HG02943 (cell line): ENCODE results near the gene SEMA6A.

Experiments used
- ATAC-seq: cut with Tn5 transposase; IDR thresholded peaks from one replicate; pipeline ENCODE4 v1.9.1; 2021; ENCODE audit warnings: mild to moderate bottlenecking, low read depth, moderate library complexity; ENCODE audit not compliant: unreplicated experiment

SEMA6A gene

DNA sequence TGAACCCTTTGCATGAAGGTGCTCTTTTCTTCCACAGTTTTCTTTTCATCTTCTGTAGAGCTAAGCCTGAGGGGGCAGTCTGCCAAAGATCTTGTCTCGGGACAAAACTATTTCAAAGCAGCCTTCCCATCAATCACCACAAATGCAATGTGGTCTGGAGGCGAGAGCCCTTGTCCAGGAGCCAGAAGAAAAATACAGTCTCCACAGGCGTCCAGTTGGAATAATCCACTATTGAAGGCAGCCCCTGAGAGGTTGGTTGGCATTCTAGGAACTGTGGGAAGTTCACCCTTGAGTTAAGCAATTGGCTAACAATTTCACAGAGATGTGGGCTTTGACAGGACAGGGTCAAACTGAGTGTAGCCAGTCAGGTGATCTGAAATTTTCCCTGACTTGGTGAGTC, 72.0 kb downstream of the SEMA6A start:
- ATAC-seq: no peak

DNA sequence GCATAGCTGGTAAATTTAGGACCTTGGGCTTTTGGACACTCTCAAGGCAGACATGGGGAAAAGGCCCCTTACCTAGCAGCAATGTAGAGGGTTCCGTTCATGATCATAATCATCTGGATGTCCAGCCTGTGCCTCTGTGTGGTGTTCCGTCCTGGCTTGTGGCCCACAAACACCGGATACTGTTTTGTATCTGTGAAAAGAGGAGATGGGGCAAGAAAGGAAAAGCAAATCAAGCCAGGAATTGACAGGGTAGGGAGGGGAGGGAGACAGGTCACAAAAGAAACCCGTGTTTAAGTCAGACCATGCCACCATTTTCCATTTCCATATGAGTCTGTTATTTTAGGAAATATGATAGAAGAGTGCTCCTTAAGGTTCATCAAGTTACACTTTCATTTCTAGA, 72.5 kb downstream of the SEMA6A start:
- ATAC-seq: no peak

DNA sequence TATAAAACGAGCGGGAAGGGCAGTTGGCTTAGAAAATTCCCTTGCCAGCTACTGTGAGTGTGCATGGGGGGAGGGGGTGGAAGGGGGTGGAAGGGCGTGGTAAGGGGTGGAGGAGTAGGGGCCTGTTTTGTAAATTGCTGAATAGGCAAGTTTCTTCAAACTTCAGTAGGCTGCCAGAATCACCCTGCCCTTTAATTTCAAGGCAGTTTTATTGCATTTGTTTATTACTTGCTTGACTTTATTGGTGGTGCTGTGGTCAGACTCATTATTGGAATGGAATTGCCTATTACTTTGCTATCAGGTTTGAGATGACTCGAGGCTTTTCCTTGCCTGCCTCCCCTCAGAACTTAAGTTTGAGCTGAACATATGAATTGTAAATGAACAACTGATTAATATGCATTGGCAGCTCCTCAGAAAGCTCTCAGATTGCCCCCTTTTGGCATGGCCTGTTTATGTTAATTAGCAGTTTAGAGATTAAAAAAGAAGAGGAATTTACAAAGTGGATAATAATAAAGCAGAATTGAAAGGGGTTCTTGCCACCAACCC, 76.0 kb downstream of the SEMA6A start:
- ATAC-seq: no peak

DNA sequence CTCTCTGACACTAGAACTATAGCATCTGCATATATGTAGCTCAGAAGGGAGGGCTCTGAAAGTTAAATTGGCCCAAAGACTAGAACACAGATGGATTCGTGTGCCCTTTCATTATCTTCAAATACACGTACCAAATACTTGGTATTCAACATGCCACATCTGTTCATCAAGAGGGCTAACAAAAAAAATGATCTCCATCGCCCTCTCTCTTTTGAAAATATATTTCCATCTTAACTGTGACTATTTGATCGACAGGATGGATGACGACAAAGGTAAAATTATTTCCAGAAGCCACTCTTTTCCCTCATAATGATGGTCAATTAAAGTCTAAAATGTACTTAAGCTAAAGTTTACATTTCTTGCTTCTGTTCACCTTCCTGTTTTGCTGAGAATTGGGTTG, 77.0 kb downstream of the SEMA6A start:
- ATAC-seq: no peak

DNA sequence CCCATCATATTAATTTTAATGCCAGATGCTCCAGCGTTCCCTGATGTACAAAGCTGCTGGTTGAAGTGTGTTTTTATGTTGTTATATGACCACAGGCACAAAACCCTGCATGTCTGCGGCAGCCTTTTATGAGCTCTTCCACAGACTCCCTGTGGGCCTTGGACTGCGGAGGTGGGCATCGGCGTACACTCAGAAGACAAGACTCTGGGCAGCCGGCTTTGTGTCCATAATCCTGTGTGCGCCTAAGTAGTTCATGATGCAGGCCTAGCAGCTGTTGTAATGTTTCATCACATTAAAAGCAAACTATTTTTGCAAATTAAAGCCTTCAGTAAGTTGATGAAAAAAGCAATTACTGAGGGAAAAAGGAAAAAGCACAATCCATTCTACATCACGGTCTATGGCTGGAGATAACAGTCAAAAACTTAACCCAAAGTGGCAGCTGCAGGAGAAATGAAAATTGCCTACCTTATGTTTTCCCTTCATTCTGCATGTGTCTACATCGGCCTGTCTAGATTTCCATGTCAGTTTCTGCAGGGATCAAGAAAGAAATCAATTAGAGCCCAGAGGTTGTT, 78.8 kb downstream of the SEMA6A start:
- ATAC-seq: no peak

DNA sequence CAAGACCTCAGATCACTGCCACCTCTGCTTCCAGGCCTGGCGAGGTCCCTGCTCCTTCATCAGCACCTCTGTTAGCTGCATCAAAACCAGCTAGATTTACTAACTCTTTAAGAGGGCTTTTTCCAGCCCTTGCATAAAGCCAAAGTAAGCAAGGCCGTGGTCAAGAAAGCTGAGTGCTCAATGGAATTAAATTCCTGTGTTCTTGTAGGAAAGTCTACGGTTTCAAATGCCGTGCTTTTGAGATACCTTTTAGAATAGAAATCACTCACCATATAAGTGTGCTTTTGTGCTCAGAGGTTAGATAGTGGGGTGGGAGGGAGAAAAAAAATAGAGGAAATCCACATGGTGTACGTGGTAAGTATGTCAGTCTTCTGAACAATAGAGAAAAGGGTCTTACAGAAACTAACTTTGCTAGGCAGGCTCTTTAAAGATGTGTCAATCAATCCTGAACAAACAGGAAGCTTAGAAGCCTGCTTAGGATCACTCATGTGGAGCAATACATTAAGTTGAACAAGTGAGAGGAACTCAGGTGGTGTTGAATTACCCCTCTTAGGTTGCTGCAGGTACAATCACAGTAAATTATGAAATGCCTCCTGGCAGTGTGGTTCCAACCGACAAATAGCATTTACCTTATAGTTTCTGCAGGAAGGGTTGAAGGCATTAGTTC, 79.7 kb downstream of the SEMA6A start:
- no peak for ATAC-seq

DNA sequence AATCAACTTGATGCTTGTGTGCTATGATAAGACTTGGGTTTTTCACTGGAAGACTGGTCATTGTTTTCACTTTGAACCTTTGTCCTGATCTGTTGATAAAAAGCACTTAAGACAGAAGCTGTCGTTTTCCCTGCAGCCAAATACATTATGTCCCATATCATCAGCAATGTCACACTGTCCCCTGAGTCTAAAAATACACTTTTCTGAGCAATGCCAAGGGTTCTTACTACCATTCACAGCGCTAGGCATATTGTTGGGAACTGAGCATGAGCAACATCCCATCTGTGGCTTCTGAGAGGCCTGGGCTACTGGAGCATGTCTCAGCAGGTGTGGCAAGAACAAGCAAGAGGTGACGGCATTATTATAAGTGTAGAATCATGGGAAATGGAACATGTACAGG, 81.8 kb downstream of the SEMA6A start:
- no peak for ATAC-seq

DNA sequence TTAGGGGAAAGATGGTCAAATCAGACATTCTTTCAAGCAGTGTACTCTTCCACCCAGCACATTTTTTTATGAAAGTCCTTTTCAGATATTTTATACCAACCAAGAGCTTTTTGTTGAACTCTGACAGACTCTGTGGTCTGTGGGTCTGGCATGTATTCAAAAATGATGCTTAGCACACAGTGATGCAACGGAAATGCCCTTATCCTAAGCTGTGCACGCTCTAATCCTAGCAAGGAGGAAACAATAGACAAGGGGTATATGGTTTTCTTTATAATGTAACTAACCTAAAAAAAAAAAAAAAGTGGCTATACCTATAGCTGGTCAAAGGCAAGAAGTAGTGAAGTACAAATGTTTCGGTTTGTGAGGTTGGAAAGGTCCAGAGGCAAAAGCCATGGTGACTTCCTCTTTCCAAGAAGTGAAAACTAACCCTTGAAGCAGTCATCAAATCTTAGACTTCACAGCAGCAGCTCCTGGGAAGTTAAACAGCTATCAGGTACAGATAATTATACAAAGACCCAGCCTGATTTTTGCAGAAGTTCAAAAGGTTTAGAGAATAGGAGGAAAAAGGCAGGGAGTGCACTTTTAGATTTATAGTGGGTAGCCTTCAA, 82.5 kb downstream of the SEMA6A start:
- ATAC-seq: no peak

DNA sequence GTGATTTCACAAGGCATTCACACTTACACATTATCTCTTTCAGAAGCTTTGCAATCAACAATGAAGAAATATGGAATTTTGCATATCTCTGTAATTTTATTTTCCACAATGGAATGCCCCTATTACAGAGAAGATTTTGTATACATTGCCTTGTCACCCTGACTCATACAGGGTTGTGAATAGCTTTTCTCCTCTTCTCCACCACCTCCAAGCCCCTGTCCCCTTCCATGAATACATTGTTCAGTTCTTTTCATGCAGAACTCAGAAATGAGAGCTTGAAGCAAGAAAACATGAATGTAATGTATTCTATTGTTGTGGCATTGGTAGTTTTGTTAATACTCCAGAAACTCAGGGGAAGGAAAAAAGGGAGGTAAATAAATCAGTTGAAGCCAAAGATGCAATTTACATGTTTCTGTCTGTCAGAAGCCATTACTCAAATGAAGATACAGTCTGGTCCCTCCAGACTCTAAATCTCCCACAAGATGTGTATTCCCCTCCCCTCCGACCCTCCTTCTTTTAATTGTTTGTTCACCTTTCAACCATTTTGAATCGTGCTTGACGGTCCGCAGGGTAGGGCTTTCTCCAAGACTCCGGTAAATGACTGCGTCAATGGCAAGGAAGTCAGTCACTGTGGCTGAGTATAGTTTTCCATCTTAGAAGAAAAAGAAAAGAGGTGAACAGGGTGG, 86.1 kb downstream of the SEMA6A start:
- ATAC-seq: no peak

DNA sequence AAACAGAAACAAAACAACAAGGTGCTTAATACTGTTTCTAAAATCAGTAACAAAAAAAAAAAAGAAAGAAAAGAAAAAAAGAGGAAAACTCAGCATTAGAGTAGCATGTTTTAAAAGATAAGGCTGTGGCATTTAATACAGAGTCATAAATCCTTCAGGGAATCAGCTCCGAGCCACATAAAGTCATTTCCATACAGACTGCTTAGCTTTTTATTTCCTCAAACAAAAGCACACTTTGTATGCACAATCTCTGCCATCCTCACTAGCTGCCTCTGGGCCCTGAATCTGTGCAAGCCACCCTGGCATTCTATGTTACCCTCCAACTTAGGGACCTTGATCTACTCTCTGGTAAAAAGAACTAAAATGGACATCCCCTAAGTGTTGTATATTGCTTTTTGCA, 87.6 kb downstream of the SEMA6A start:
- no peak for ATAC-seq

DNA sequence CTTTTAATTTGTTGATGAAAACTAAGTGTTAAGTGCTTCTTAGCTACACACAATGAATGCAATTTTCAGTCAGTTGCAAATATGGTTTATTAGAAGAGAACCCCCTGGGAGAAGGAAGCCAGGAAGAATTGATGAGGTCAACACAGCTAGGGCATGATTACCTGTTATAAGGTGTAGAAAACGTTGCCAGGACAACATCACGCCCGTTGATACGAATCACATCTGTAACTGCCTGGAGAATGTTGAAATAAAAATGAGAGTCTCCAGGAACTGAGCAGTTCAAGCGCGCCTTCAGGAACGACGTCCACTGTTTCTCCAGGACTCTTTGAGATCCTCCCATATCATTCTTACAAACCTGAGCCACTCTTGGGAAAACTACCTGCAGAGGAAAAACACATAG, 88.0 kb downstream of the SEMA6A start:
- ATAC-seq: no peak

DNA sequence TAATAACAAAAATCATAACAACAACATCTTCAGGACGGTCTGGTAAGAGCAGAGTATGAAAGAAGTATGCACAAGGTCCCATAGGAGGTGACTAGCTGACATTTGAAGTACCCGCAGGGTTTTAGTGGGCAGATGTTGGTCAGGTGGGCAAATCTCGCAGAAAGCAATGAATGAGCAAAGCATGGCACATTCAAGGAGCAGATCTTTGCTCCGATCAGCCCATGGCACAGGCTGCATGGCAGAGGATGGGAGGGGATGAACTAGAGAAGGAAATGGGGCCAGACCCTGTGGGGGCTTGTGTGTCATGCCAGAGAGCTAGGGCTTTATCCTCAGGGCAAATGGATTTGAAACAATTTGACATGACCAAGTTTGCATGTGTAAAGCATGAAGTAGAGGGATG, 90.0 kb downstream of the SEMA6A start:
- no peak for ATAC-seq

DNA sequence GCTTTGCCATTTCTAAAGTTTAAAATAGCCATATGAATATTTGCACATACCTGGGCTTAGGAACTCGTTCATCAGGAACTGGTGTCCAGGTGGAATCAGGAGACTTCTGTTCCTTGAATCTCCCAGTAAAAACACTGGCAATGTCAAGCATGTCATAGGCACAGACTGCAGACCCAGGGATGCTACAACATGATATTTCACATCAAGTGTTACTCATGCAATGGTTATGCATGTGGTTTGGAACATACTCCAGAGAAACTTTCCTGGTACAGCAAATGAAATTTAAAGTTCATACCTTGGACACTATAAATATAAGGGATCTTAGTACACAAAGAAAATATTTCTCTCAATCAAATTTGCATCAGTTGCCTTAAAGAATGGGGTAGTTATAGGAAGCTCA, 92.2 kb downstream of the SEMA6A start:
- no peak for ATAC-seq

DNA sequence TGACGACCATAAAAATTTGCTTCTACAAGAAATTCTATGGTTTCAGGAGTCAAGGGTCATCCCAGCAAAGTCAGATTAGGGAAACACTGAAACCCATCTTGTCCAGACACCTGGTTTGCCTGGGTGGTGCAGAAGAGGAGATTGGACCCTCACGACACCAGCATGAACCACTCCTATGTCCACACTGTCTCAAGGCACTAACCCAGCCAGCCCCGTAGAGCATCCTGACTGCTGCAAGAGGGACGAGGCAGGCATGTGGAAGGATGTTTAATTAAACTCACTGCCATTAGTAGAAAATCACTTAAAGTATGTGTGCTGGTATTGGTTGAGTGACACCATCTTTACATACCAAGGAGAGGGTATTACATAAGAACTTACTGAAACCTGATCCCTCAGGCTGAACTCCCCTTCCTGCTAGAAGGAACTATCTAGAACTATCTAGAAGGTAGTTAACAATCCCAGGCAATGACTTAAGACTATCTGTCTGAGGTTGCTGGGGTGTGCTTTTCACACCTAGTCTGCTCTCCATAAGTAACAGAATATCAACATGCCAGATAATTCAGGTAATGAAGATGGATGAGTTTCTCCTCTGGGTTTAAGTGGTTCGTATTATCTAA, 93.6 kb downstream of the SEMA6A start:
- ATAC-seq: no peak

DNA sequence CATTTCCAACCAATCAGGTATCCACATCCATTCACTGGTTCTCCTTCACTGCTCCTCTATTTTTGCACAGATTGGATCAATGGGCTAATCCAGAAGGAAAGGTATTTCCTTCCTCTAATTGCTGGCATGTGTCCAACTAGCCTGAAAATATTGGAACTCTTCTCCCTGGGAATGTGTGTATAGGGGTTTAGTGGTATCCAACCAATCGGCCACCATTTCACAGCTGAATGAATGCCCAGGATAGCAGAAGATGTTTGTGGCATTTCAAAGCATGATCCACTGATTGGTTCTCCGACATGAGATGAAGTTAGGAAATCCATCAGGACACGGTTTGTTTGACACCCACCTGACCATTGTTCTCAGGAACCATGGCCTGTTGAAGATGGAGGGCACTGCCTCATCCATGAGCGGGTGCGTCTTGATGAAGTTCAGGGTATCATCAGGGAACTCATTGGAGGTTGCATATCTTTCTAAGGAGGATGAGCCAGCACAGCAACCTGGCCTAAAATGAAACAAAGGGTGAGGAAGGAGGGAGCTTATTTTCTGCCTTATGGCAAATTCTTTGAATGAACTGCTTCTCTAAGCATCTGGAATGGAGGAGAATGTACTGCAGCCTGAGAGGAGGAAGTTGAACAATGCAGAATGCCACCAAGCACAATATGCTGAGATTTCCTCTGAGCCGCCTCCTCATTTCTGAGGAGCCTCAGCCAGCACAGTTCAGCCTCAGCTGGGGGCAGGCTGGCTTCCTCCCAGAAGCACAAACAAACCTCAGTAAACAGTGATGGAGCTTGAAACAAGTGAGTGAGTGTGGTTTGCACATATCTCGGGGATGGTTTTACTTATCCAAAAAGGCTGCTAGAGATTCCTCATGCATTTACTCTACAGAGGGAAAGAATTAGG, 94.6 kb downstream of the SEMA6A start:
- ATAC-seq: no peak

DNA sequence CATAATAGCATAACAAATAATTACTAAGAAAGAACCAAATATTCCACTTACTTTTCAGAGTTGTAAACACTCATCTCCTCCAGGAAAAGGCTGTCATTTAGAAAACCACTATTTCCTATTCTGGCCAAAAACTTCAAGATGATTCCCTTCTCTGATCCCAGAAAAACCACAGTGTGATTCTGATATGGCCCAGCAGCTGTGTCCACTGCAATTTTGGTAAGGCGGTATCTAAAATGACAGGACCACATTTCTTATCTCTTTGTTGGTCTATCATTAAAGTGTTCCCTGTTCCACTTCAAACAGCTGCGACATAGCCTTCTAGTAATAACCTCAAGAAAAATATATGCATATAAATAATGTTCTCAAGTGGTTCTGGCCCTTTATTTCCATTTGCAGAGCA, 96.1 kb downstream of the SEMA6A start:
- ATAC-seq: no peak

DNA sequence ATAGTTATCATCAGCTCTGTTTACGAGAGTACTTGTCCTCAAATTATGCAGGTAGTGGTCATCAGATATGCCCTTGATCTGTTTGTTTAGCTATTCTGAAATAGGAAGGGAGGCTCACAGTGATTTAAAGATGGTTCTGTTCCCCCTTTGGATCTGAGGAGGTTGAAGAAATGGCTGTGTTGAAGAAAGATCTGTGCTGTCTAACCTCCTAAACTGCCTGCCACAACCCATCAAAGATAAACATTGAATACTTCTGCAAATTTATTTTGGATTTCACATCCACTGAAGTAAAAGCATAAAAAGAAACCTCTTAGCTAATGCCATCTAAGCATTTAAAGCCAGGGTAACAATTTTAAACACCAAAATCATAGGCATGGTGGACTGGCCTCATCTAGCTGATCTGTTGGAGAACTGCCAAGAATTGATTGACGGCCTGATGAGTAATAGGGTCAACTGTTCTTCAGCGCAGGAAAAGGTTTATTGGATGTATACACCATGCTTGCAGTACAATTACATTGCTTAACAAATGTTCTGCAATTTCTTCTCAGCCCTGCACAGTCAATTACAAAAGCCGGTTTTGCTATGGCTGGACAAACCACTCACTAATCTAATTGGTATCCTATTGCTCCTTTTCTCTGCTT, 97.6 kb downstream of the SEMA6A start:
- ATAC-seq: no peak

DNA sequence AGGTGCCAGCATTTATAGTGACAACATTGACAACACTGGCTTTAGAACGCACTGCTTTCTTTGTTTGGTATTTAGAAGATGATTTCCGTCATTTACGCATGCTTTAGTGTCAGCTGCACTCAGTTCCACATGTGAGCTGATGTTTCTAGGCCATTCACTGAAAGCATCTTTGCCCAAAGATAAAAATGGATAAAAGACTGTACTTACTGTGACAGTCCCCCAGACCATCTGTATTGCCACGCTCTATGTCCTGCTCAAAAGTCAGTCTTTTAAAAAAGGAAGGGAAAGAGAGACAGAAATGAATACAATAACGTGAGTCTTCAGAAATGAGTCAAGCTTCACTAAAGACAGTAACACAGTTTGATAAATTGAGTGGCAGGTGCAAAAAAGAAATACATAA, 99.3 kb downstream of the SEMA6A start:
- ATAC-seq: no peak

DNA sequence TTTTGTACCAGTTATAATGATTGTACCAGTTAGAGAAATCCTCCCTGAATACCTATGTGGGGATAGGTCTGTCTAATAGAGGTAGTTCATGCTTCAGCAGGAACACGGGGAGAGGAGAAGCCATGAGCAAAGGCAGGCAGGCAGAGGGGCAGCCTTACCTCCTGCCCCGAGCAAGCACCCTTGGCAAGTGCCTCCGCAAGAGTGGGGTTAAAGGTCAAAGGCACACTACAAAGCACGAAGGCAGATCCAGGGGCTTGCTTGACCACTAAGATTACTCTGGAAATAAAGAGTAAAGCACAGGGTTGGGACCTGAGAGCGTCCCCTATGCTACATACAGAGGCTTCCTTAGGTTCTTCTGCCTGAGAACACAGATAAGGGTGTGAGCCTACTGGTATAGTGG, 100.9 kb downstream of the SEMA6A start:
- ATAC-seq: no peak

DNA sequence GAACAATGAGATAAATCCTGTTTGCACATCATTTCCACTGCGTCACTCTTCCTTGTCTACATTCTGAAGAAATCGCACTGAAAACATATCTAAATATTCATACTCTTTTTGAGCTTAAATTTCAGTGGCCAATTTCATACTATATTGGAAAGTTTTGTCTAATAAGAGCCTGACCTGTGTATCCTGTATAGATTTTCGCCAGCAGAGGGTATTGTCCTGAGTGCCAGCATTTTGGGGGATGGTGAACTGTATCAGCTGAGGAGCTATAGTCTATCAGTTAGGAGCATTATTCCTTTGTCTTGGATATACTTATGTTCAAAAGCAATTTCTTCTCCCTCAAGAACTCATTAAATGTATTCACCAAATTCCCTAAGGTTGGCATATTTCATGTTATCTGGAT, 102.3 kb downstream of the SEMA6A start:
- no peak for ATAC-seq
